T-helper 2 cell treated with Interferon-gamma antibody and Interleukin-4, amounts not matched to agents 5 μg/mL and 100 μg/mL, for 36 hours (primary cell): ENCODE measurements around the gene CCDC137.
A peak's percentile ranks its signal among the peaks of the same experiment; 100 is the strongest.
"Not testable (repeated sequence)": the region's sequence is repeated elsewhere in the genome, so short reads cannot be mapped to it uniquely, and the experiment has no call there.

Experiments used
- DNase-seq: peaks from one replicate; pipeline ENCODE4 v3.0.0; 2021; ENCODE audit warnings: low spot score
- H3K27ac Mint-ChIP-seq: one replicate; pipeline ENCODE4 v1.8.0; 2021; ENCODE audit warnings: mild to moderate bottlenecking, mixed read lengths
- H3K27me3 Mint-ChIP-seq: one replicate; pipeline ENCODE4 v1.8.0; 2021; ENCODE audit warnings: low read depth, mixed read lengths
- H3K36me3 Mint-ChIP-seq: one replicate; pipeline ENCODE4 v1.8.0; 2021; ENCODE audit warnings: low read depth, mixed read lengths
- H3K4me1 Mint-ChIP-seq: one replicate; pipeline ENCODE4 v1.8.0; 2021; ENCODE audit warnings: low read depth, mixed read lengths
- H3K4me3 Mint-ChIP-seq: one replicate; pipeline ENCODE4 v1.8.0; 2022; ENCODE audit warnings: mild to moderate bottlenecking, moderate library complexity, mixed read lengths
- H3K9me3 Mint-ChIP-seq: one replicate; pipeline ENCODE4 v1.8.0; 2021; ENCODE audit warnings: mixed read lengths

The CCDC137 gene

GRCh38 chr17:81660441-81660840, 6.1 kb upstream of the CCDC137 start:
- no peaks in the 10 kb centered on the region for H3K27me3 Mint-ChIP-seq
- H3K9me3 Mint-ChIP-seq = no peaks in the 10 kb centered on the region
- peaks cover 8% of the 10 kb centered on the region for H3K36me3 Mint-ChIP-seq
- DNase-seq = no peak
- H3K4me1 Mint-ChIP-seq = peaks cover 19% of the 10 kb centered on the region
- H3K4me3 Mint-ChIP-seq = no peak overlapping the region
- H3K27ac Mint-ChIP-seq = no peak overlapping the region

GRCh38 chr17:81662002-81662401, 4.5 kb upstream of the CCDC137 start:
- no peaks in the 10 kb centered on the region for H3K9me3 Mint-ChIP-seq
- H3K4me3 Mint-ChIP-seq = no peak overlapping the region
- peaks cover 17% of the 10 kb centered on the region for H3K36me3 Mint-ChIP-seq
- H3K27me3 Mint-ChIP-seq = no peaks in the 10 kb centered on the region
- DNase-seq = no peak
- no peak overlapping the region for H3K27ac Mint-ChIP-seq
- peaks cover 22% of the 10 kb centered on the region for H3K4me1 Mint-ChIP-seq

GRCh38 chr17:81664051-81664470, 2.5 kb upstream of the CCDC137 start:
- H3K27ac Mint-ChIP-seq = peak overlapping the region; percentile 90
- H3K4me1 Mint-ChIP-seq = peaks cover 28% of the 10 kb centered on the region
- H3K4me3 Mint-ChIP-seq = no peak overlapping the region
- no peaks in the 10 kb centered on the region for H3K27me3 Mint-ChIP-seq
- DNase-seq = no peak
- peaks cover 28% of the 10 kb centered on the region for H3K36me3 Mint-ChIP-seq
- H3K9me3 Mint-ChIP-seq = no peaks in the 10 kb centered on the region

GRCh38 chr17:81665205-81666091, 1.1 kb upstream of the CCDC137 start:
- peaks cover 28% of the 10 kb centered on the region for H3K4me1 Mint-ChIP-seq
- H3K9me3 Mint-ChIP-seq = no peaks in the 10 kb centered on the region
- no peaks in the 10 kb centered on the region for H3K27me3 Mint-ChIP-seq
- H3K4me3 Mint-ChIP-seq = peak overlapping the region; percentile 99
- peaks cover 38% of the 10 kb centered on the region for H3K36me3 Mint-ChIP-seq
- peak; percentile 38 for DNase-seq
- H3K27ac Mint-ChIP-seq = peak overlapping the region; percentile 98

GRCh38 chr17:81666092-81666341, 520 bp upstream of the CCDC137 start:
- Mint-ChIP-seq H3K9me3 (no peaks in the 10 kb centered on the region), H3K4me3 (peak overlapping the region; percentile 99), H3K27me3 (no peaks in the 10 kb centered on the region), H3K4me1 (peaks cover 28% of the 10 kb centered on the region), H3K36me3 (peaks cover 38% of the 10 kb centered on the region), H3K27ac (peak overlapping the region; percentile 98)
- DNase-seq = no peak

- no peaks in the 10 kb centered on the region for H3K9me3 Mint-ChIP-seq
- no peaks in the 10 kb centered on the region for H3K27me3 Mint-ChIP-seq
- peaks cover 23% of the 10 kb centered on the region for H3K4me1 Mint-ChIP-seq
- H3K27ac Mint-ChIP-seq = peak overlapping the region; percentile 69
- H3K4me3 Mint-ChIP-seq = peak overlapping the region; percentile 99
- peaks cover 53% of the 10 kb centered on the region for H3K36me3 Mint-ChIP-seq
- no peak for DNase-seq
Observed at GRCh38 chr17:81667754-81668153, 1.2 kb downstream of the CCDC137 start.

GRCh38 chr17:81672504-81672903, 6.0 kb downstream of the CCDC137 start:
- no peak for DNase-seq
- Mint-ChIP-seq H3K36me3 (peaks cover 48% of the 10 kb centered on the region), H3K9me3 (no peaks in the 10 kb centered on the region), H3K4me1 (peaks cover 13% of the 10 kb centered on the region), H3K27ac (no peak overlapping the region), H3K4me3 (no peak overlapping the region), H3K27me3 (no peaks in the 10 kb centered on the region)

- Mint-ChIP-seq H3K27me3 (no peaks in the 10 kb centered on the region), H3K27ac (no peak overlapping the region)
Observed at GRCh38 chr17:81672954-81673353, 6.4 kb downstream of the CCDC137 start.

GRCh38 chr17:81673561-81674258, 7.2 kb downstream of the CCDC137 start:
- no peaks in the 10 kb centered on the region for H3K27me3 Mint-ChIP-seq
- no peak overlapping the region for H3K27ac Mint-ChIP-seq
- no peak for DNase-seq
- H3K4me3 Mint-ChIP-seq = no peak overlapping the region
- peaks cover 4% of the 10 kb centered on the region for H3K4me1 Mint-ChIP-seq
- H3K9me3 Mint-ChIP-seq = no peaks in the 10 kb centered on the region
- peaks cover 38% of the 10 kb centered on the region for H3K36me3 Mint-ChIP-seq

More at GRCh38 chr17:81672954-81673353, 6.4 kb downstream of the CCDC137 start:
- no peak for DNase-seq
- Mint-ChIP-seq H3K9me3 (no peaks in the 10 kb centered on the region), H3K36me3 (peaks cover 43% of the 10 kb centered on the region), H3K4me1 (peaks cover 10% of the 10 kb centered on the region), H3K4me3 (no peak overlapping the region)

- H3K36me3 Mint-ChIP-seq = peaks cover 28% of the 10 kb centered on the region
- H3K4me3 Mint-ChIP-seq, H3K9me3 Mint-ChIP-seq, H3K27me3 Mint-ChIP-seq, H3K4me1 Mint-ChIP-seq, DNase-seq: not testable (repeated sequence)
- peak overlapping the region; percentile 8 for H3K27ac Mint-ChIP-seq
Observed at GRCh38 chr17:81675515-81676221, 9.1 kb downstream of the CCDC137 start.

GRCh38 chr17:81676906-81677305, 10.4 kb downstream of the CCDC137 start:
- Mint-ChIP-seq H3K27ac (no peak overlapping the region), H3K4me3 (no peak overlapping the region), H3K36me3 (peaks cover 24% of the 10 kb centered on the region), H3K27me3 (no peaks in the 10 kb centered on the region), H3K4me1 (peaks cover 4% of the 10 kb centered on the region), H3K9me3 (no peaks in the 10 kb centered on the region)
- no peak for DNase-seq

- Mint-ChIP-seq H3K27me3 (peaks cover 2% of the 10 kb centered on the region), H3K9me3 (no peaks in the 10 kb centered on the region), H3K36me3 (peaks cover 15% of the 10 kb centered on the region), H3K4me1 (peaks cover 18% of the 10 kb centered on the region), H3K4me3 (no peak overlapping the region), H3K27ac (no peak overlapping the region)
- DNase-seq = no peak
Observed at GRCh38 chr17:81680150-81680549, 13.6 kb downstream of the CCDC137 start.

GRCh38 chr17:81681672-81682071, 15.1 kb downstream of the CCDC137 start:
- H3K4me3 Mint-ChIP-seq = peak overlapping the region; percentile 12
- H3K27me3 Mint-ChIP-seq = peaks cover 2% of the 10 kb centered on the region
- H3K4me1 Mint-ChIP-seq = peaks cover 17% of the 10 kb centered on the region
- no peak overlapping the region for H3K27ac Mint-ChIP-seq
- DNase-seq = no peak
- H3K9me3 Mint-ChIP-seq = no peaks in the 10 kb centered on the region
- peaks cover 19% of the 10 kb centered on the region for H3K36me3 Mint-ChIP-seq
